GM23338 (cell line): Measurements from ENCODE around the gene GLOD4. TPM values are rescaled to one million over a fixed set of nuclear protein-coding genes. Genes with fewer than 3 reads are reported as not detected.

Source experiments
- ATAC-seq: fragments of 200-7000 bp; cut with Tn5 transposase; 3 replicates; pipeline ENCODE4 v1.9.1; 2020
- DNase-seq: peaks from one replicate; pipeline ENCODE4 v3.0.0-alpha.2; 2015; ENCODE audit warnings: low spot score
- H2AFZ ChIP-seq: fragments of 200-600 bp; sonication (generic); 2 replicates; pipeline ENCODE4 v1.8.0; 2016; ENCODE audit warnings: antibody characterized with exemption, mild to moderate bottlenecking, moderate library complexity
- H3F3A ChIP-seq: fragments of 200-600 bp; sonication (generic); replicated peaks from 2 replicates; pipeline ENCODE4 v1.8.0; 2017; ENCODE audit warnings: antibody characterized with exemption, mixed run types, low read depth
- H3K27ac ChIP-seq: fragments of 200-600 bp; sonication (generic); 2 replicates; pipeline ENCODE4 v1.6.1; 2016; ENCODE audit warnings: low read depth
- H3K27me3 ChIP-seq: fragments of 200-600 bp; sonication (generic); 2 replicates; pipeline ENCODE4 v1.8.0; 2016; ENCODE audit warnings: mild to moderate bottlenecking, mixed run types, moderate library complexity; ENCODE audit not compliant: insufficient read depth
- H3K36me3 ChIP-seq: fragments of 200-600 bp; sonication (generic); 2 replicates; pipeline ENCODE4 v1.8.0; 2016; ENCODE audit warnings: mild to moderate bottlenecking; ENCODE audit not compliant: insufficient read depth
- H3K4me1 ChIP-seq: fragments of 200-600 bp; sonication (generic); 2 replicates; pipeline ENCODE4 v1.8.0; 2016; ENCODE audit warnings: mild to moderate bottlenecking, moderate library complexity; ENCODE audit not compliant: insufficient read depth
- H3K4me2 ChIP-seq: fragments of 200-600 bp; sonication (generic); 2 replicates; pipeline ENCODE4 v1.7.1; 2017; ENCODE audit warnings: mixed run types
- H3K4me3 ChIP-seq: fragments of 200-600 bp; sonication (generic); 2 replicates; pipeline ENCODE4 v1.6.1; 2016; ENCODE audit warnings: mixed run types
- H3K79me2 ChIP-seq: fragments of 200-600 bp; sonication (generic); replicated peaks from 2 replicates; pipeline ENCODE4 v1.8.0; 2017; ENCODE audit warnings: mild to moderate bottlenecking; ENCODE audit not compliant: insufficient read depth
- H3K9me2 ChIP-seq: fragments of 200-600 bp; sonication (generic); 2 replicates; pipeline ENCODE4 v1.8.0; 2017; ENCODE audit not compliant: insufficient read depth
- H4K20me1 ChIP-seq: fragments of 200-600 bp; sonication (generic); replicated peaks from 2 replicates; pipeline ENCODE4 v1.8.0; 2017; ENCODE audit warnings: mild to moderate bottlenecking; ENCODE audit not compliant: insufficient read depth
- H3K27ac Mint-ChIP-seq: 2 replicates; pipeline ENCODE4 v1.8.0; 2020; ENCODE audit warnings: inconsistent platforms, mild to moderate bottlenecking, moderate library complexity, mixed read lengths
- H3K27me3 Mint-ChIP-seq: 3 replicates; pipeline ENCODE4 v1.8.0; 2022; ENCODE audit warnings: low read depth, mild to moderate bottlenecking, moderate library complexity, mixed read lengths, inconsistent platforms; ENCODE audit not compliant: insufficient read depth, poor library complexity
- H3K36me3 Mint-ChIP-seq: 3 replicates; pipeline ENCODE4 v1.8.0; 2021; ENCODE audit warnings: low read depth, mild to moderate bottlenecking, inconsistent platforms, moderate library complexity, mixed read lengths
- H3K4me1 Mint-ChIP-seq: 3 replicates; pipeline ENCODE4 v1.8.0; 2020; ENCODE audit warnings: mild to moderate bottlenecking, inconsistent platforms, mixed read lengths
- H3K4me3 Mint-ChIP-seq: 3 replicates; pipeline ENCODE4 v1.8.0; 2021; ENCODE audit warnings: moderate library complexity, mild to moderate bottlenecking, inconsistent platforms, mixed read lengths
- H3K9me3 Mint-ChIP-seq: 3 replicates; pipeline ENCODE4 v1.8.0; 2020; ENCODE audit warnings: moderate library complexity, mild to moderate bottlenecking, inconsistent platforms, mixed read lengths
- CREB1 ChIP-seq: fragments of 250-450 bp; sonication (Bioruptor Pico); IDR thresholded peaks from 2 replicates; pipeline ENCODE4 v1.5.0; 2020; ENCODE audit warnings: low read depth, mild to moderate bottlenecking, moderate library complexity
- EZH2 ChIP-seq: fragments of 200-600 bp; sonication (generic); IDR thresholded peaks from one replicate; pipeline ENCODE4 v1.8.0; 2017; ENCODE audit warnings: antibody characterized with exemption, mild to moderate bottlenecking, low read depth; ENCODE audit not compliant: unreplicated experiment
- JUNB ChIP-seq: IDR thresholded peaks from one replicate; pipeline ENCODE4 v1.6.1; 2016; ENCODE audit warnings: antibody characterized with exemption; ENCODE audit not compliant: unreplicated experiment
- NANOG ChIP-seq: IDR thresholded peaks from 2 replicates; pipeline ENCODE4 v1.6.1; 2016; ENCODE audit warnings: antibody characterized with exemption, borderline replicate concordance
- ZNF114 ChIP-seq: fragments of 250-450 bp; sonication (Bioruptor Pico); IDR thresholded peaks from 2 replicates; pipeline ENCODE4 v1.5.0; 2020; ENCODE audit warnings: mild to moderate bottlenecking, moderate library complexity
- ZNF331 ChIP-seq: fragments of 250-450 bp; sonication (Bioruptor Pico); IDR thresholded peaks from 2 replicates; pipeline ENCODE4 v1.5.0; 2020; ENCODE audit warnings: low read depth, mild to moderate bottlenecking, moderate library complexity
- polyA plus RNA-seq: library from polyadenylated mRNA; unstranded; fragments of >200 nt; fragmentation: Nextera tagmentation; extraction: Ambion mirVana; gene quantifications from 2 replicates; pipeline ENCODE4 v1.2.1, GENCODE V29; 2016
- total RNA-seq: library from RNA; depleted of rRNA; stranded (reverse); fragments of >200 nt; shearing (Covaris generic); gene quantifications from 2 replicates; pipeline ENCODE4 v1.2.3, GENCODE V29; 2014
- TF ChIP-seq, protein P1 (sequence below): fragments of 250-450 bp; sonication (Bioruptor Pico); IDR thresholded peaks from 2 replicates; pipeline ENCODE4 v1.5.0; 2020; ENCODE audit warnings: mild to moderate bottlenecking, moderate library complexity
- TF ChIP-seq, protein P2 (sequence below): IDR thresholded peaks from one replicate; pipeline ENCODE4 v1.6.1; 2018; ENCODE audit warnings: antibody characterized with exemption; ENCODE audit not compliant: unreplicated experiment
- TF ChIP-seq, protein P3 (sequence below): IDR thresholded peaks from 2 replicates; pipeline ENCODE4 v1.6.1; 2016; ENCODE audit warnings: antibody characterized with exemption

The GLOD4 gene
- total and polyA plus RNA-seq, 2 experiments from 2014 or later = 120 to 122 TPM

DNA sequence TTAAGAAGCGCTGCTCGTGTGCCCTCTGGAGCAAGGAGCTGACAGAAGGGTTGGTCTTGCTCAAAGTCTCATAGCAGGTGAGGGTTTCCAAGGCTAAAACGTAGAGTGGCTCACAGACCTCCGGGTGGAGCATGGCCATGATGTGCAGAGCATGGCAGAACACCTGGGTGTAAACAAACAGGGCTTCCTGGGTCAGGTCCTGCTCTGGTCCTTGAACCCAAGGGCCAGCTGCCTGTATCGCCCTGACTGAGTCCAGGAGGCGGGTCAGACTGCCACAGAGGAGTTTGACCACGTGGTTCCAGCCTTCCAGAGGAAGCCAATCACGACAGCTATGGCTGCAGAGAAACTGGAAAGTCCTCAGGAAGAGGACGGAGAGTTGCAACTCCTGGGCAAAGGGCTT, 37.1 kb downstream of the GLOD4 start:
- Histone ChIP-seq H3F3A (0 out of 2 replicates have a peak, but pooled peaks cover 22% of the 10 kb centered on the region), H4K20me1 (peaks cover 9% of the 10 kb centered on the region), H3K79me2 (peaks cover 20% of the 10 kb centered on the region), H3K27me3 (no peaks in the 10 kb centered on the region), H2AFZ (no peak overlapping the region), H3K27ac (no peak overlapping the region), H3K4me3 (no peak overlapping the region), H3K4me2 (no peak overlapping the region), H3K9me2 (no peaks in the 10 kb centered on the region), H3K4me1 (no peaks in the 10 kb centered on the region), H3K36me3 (peaks cover 47% of the 10 kb centered on the region)
- peaks cover 20% of the 10 kb centered on the region for H3K9me3 Mint-ChIP-seq
- H3K27ac Mint-ChIP-seq = no peak overlapping the region
- H3K4me1 Mint-ChIP-seq = no peaks in the 10 kb centered on the region; the same call in 2 of the 3 replicates
- ATAC-seq (no peak), DNase-seq (no peak)
- TF ChIP-seq CREB1 (CRISPR knock-in tag) (no peak), EZH2 (no peak), ZNF331 (CRISPR knock-in tag) (no peak)
- TF ChIP-seq, protein P1, sequence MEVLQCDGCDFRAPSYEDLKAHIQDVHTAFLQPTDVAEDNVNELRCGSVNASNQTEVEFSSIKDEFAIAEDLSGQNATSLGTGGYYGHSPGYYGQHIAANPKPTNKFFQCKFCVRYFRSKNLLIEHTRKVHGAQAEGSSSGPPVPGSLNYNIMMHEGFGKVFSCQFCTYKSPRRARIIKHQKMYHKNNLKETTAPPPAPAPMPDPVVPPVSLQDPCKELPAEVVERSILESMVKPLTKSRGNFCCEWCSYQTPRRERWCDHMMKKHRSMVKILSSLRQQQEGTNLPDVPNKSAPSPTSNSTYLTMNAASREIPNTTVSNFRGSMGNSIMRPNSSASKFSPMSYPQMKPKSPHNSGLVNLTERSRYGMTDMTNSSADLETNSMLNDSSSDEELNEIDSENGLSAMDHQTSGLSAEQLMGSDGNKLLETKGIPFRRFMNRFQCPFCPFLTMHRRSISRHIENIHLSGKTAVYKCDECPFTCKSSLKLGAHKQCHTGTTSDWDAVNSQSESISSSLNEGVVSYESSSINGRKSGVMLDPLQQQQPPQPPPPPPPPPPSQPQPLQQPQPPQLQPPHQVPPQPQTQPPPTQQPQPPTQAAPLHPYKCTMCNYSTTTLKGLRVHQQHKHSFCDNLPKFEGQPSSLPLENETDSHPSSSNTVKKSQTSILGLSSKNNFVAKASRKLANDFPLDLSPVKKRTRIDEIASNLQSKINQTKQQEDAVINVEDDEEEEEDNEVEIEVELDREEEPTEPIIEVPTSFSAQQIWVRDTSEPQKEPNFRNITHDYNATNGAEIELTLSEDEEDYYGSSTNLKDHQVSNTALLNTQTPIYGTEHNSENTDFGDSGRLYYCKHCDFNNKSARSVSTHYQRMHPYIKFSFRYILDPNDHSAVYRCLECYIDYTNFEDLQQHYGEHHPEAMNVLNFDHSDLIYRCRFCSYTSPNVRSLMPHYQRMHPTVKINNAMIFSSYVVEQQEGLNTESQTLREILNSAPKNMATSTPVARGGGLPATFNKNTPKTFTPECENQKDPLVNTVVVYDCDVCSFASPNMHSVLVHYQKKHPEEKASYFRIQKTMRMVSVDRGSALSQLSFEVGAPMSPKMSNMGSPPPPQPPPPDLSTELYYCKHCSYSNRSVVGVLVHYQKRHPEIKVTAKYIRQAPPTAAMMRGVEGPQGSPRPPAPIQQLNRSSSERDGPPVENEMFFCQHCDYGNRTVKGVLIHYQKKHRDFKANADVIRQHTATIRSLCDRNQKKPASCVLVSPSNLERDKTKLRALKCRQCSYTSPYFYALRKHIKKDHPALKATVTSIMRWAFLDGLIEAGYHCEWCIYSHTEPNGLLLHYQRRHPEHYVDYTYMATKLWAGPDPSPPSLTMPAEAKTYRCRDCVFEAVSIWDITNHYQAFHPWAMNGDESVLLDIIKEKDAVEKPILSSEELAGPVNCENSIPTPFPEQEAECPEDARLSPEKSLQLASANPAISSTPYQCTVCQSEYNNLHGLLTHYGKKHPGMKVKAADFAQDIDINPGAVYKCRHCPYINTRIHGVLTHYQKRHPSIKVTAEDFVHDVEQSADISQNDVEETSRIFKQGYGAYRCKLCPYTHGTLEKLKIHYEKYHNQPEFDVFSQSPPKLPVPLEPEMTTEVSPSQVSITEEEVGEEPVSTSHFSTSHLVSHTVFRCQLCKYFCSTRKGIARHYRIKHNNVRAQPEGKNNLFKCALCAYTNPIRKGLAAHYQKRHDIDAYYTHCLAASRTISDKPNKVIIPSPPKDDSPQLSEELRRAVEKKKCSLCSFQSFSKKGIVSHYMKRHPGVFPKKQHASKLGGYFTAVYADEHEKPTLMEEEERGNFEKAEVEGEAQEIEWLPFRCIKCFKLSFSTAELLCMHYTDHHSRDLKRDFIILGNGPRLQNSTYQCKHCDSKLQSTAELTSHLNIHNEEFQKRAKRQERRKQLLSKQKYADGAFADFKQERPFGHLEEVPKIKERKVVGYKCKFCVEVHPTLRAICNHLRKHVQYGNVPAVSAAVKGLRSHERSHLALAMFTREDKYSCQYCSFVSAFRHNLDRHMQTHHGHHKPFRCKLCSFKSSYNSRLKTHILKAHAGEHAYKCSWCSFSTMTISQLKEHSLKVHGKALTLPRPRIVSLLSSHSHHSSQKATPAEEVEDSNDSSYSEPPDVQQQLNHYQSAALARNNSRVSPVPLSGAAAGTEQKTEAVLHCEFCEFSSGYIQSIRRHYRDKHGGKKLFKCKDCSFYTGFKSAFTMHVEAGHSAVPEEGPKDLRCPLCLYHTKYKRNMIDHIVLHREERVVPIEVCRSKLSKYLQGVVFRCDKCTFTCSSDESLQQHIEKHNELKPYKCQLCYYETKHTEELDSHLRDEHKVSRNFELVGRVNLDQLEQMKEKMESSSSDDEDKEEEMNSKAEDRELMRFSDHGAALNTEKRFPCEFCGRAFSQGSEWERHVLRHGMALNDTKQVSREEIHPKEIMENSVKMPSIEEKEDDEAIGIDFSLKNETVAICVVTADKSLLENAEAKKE (CRISPR knock-in tag) = no peak
- no peak overlapping the region for H3K4me3 Mint-ChIP-seq
- H3K27me3 Mint-ChIP-seq = peaks cover 7% of the 10 kb centered on the region
- peaks cover 95% of the 10 kb centered on the region for H3K36me3 Mint-ChIP-seq

DNA sequence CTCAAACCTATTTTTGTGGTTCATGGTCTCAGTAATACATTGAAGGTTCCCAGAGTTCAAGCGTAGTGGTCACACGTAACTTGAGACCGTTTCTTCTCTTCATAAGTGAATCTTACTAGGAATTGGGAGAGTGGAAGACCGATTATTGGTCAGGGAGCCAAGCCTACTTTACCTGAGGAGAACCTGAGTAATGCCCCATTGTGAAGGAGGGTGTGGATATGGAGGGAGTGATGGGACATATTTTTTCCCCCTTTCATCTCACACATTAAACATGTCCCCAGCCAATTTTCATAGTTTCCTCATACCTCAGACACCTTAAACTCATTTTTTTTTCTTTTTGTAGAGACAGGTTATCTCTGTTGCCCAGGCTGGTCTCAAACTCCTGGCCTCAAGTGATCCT, 38.9 kb downstream of the GLOD4 start:
- Mint-ChIP-seq H3K36me3 (peaks cover 89% of the 10 kb centered on the region), H3K27ac (no peak overlapping the region), H3K27me3 (peaks cover 7% of the 10 kb centered on the region), H3K9me3 (peaks cover 5% of the 10 kb centered on the region), H3K4me1 (no peaks in the 10 kb centered on the region; the same call in 2 of the 3 replicates), H3K4me3 (no peak overlapping the region)
- Histone ChIP-seq H2AFZ (no peak overlapping the region), H3K4me1 (no peaks in the 10 kb centered on the region), H4K20me1 (peaks cover 8% of the 10 kb centered on the region), H3K9me2 (no peaks in the 10 kb centered on the region), H3K27me3 (no peaks in the 10 kb centered on the region), H3K36me3 (peaks cover 48% of the 10 kb centered on the region), H3F3A (0 out of 2 replicates have a peak, but pooled peaks cover 22% of the 10 kb centered on the region), H3K27ac (no peak overlapping the region), H3K4me2 (no peak overlapping the region), H3K79me2 (peaks cover 13% of the 10 kb centered on the region; the same call in 1 of the 2 replicates), H3K4me3 (no peak overlapping the region)
- DNase-seq (no peak), ATAC-seq (no peak)
- TF ChIP-seq, protein P2, sequence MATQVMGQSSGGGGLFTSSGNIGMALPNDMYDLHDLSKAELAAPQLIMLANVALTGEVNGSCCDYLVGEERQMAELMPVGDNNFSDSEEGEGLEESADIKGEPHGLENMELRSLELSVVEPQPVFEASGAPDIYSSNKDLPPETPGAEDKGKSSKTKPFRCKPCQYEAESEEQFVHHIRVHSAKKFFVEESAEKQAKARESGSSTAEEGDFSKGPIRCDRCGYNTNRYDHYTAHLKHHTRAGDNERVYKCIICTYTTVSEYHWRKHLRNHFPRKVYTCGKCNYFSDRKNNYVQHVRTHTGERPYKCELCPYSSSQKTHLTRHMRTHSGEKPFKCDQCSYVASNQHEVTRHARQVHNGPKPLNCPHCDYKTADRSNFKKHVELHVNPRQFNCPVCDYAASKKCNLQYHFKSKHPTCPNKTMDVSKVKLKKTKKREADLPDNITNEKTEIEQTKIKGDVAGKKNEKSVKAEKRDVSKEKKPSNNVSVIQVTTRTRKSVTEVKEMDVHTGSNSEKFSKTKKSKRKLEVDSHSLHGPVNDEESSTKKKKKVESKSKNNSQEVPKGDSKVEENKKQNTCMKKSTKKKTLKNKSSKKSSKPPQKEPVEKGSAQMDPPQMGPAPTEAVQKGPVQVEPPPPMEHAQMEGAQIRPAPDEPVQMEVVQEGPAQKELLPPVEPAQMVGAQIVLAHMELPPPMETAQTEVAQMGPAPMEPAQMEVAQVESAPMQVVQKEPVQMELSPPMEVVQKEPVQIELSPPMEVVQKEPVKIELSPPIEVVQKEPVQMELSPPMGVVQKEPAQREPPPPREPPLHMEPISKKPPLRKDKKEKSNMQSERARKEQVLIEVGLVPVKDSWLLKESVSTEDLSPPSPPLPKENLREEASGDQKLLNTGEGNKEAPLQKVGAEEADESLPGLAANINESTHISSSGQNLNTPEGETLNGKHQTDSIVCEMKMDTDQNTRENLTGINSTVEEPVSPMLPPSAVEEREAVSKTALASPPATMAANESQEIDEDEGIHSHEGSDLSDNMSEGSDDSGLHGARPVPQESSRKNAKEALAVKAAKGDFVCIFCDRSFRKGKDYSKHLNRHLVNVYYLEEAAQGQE = no peak
- TF ChIP-seq ZNF114 (CRISPR knock-in tag) (no peak), JUNB (no peak), CREB1 (CRISPR knock-in tag) (no peak), EZH2 (no peak), NANOG (no peak)
- TF ChIP-seq, protein P3, sequence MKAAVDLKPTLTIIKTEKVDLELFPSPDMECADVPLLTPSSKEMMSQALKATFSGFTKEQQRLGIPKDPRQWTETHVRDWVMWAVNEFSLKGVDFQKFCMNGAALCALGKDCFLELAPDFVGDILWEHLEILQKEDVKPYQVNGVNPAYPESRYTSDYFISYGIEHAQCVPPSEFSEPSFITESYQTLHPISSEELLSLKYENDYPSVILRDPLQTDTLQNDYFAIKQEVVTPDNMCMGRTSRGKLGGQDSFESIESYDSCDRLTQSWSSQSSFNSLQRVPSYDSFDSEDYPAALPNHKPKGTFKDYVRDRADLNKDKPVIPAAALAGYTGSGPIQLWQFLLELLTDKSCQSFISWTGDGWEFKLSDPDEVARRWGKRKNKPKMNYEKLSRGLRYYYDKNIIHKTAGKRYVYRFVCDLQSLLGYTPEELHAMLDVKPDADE = no peak
